HepG2 (cell line): Measurements from ENCODE around the gene CPVL. TPM values are rescaled to one million over a fixed set of nuclear protein-coding genes. Genes with fewer than 3 reads are reported as not detected.

Experiments used
- ATF4 ChIP-seq, 2 experiments: fragments of 450-650 bp in 1 of 2; sonication (generic) in 1 of 2; formaldehyde crosslinking; IDR thresholded peaks; 2 replicates each; pipeline versions ENCODE4 v1.5.0 to v1.8.0; 2020 to 2022; ENCODE audit warnings: mild to moderate bottlenecking in 1 of 2, missing genetic modification reagents in 1 of 2
- CBFB ChIP-seq: sonication (generic); formaldehyde crosslinking; IDR thresholded peaks from 2 replicates; pipeline ENCODE4 v1.4.0; 2020; ENCODE audit warnings: missing genetic modification reagents
- FOSL2 ChIP-seq: sonication (generic); formaldehyde crosslinking; IDR thresholded peaks from 2 replicates; pipeline ENCODE4 v1.4.0; 2020; ENCODE audit warnings: missing genetic modification reagents
- FOXM1 ChIP-seq: sonication (generic); formaldehyde crosslinking; IDR thresholded peaks from 2 replicates; pipeline ENCODE4 v1.5.0; 2020; ENCODE audit warnings: missing genetic modification reagents
- HNF1B ChIP-seq: sonication (generic); formaldehyde crosslinking; IDR thresholded peaks from 2 replicates; pipeline ENCODE4 v1.5.1; 2020; ENCODE audit warnings: mild to moderate bottlenecking, moderate library complexity, missing genetic modification reagents
- KMT2A ChIP-seq: sonication (generic); formaldehyde crosslinking; IDR thresholded peaks from 2 replicates; pipeline ENCODE4 v1.4.0; 2020; ENCODE audit warnings: missing genetic modification reagents
- MAX ChIP-seq: IDR thresholded peaks from 2 replicates; pipeline ENCODE4 v1.6.1; 2012; ENCODE audit warnings: inconsistent platforms
- MYC ChIP-seq: sonication (generic); formaldehyde crosslinking; IDR thresholded peaks from 2 replicates; pipeline ENCODE4 v1.9.0; 2021; ENCODE audit warnings: missing genetic modification reagents, borderline replicate concordance
- RBFOX2 ChIP-seq: fragments of 200-400 bp; formaldehyde crosslinking; IDR thresholded peaks from 2 replicates; pipeline ENCODE4 v1.6.1; 2017; ENCODE audit warnings: low read depth, mild to moderate bottlenecking, low read length
- ZFP91 ChIP-seq: sonication (generic); formaldehyde crosslinking; IDR thresholded peaks from 2 replicates; pipeline ENCODE4 v1.9.0; 2022; ENCODE audit warnings: missing genetic modification reagents, mild to moderate bottlenecking, borderline replicate concordance
- ZNF333 ChIP-seq: sonication (generic); formaldehyde crosslinking; IDR thresholded peaks from 2 replicates; pipeline ENCODE4 v1.4.0; 2020; ENCODE audit warnings: mild to moderate bottlenecking, missing genetic modification reagents, borderline replicate concordance
- ZNF335 ChIP-seq: sonication (generic); formaldehyde crosslinking; IDR thresholded peaks from 2 replicates; pipeline ENCODE4 v1.4.0; 2020; ENCODE audit warnings: missing genetic modification reagents
- ZNF501 ChIP-seq: sonication (generic); formaldehyde crosslinking; IDR thresholded peaks from 2 replicates; pipeline ENCODE4 v1.5.1; 2020; ENCODE audit warnings: mild to moderate bottlenecking, moderate library complexity, missing genetic modification reagents
- ZNF670 ChIP-seq: sonication (generic); formaldehyde crosslinking; IDR thresholded peaks from 2 replicates; pipeline ENCODE4 v1.8.0; 2022; ENCODE audit warnings: mild to moderate bottlenecking, missing genetic modification reagents, borderline replicate concordance
- ZNF691 ChIP-seq: sonication (generic); formaldehyde crosslinking; IDR thresholded peaks from 2 replicates; pipeline ENCODE4 v1.4.0; 2020; ENCODE audit warnings: missing genetic modification reagents, low read depth, mild to moderate bottlenecking, borderline replicate concordance
- ZNF841 ChIP-seq: sonication (generic); formaldehyde crosslinking; IDR thresholded peaks from 2 replicates; pipeline ENCODE4 v1.8.1; 2023; ENCODE audit warnings: missing genetic modification reagents, borderline replicate concordance
- polyA plus RNA-seq, 8 experiments: library from polyadenylated mRNA; depleted of rRNA in 3 of 8; stranded (reverse) in 7 of 8; unstranded in 1 of 8; fragments of >200 nt; fragmentation: Illumina TruSeq in 4 of 8; extraction: Trizol in 4 of 8; gene quantifications; 2 replicates each; pipeline versions ENCODE4 v1.2.1 to v1.2.3, GENCODE V29; 2011 to 2016; ENCODE audit warnings: low read depth in 4 of 8, missing spikeins in 1 of 8, mixed read lengths in 1 of 8; ENCODE audit not compliant: insufficient read depth in 1 of 8
- total RNA-seq, 5 experiments: library from RNA; depleted of rRNA; stranded (reverse); fragments of >200 nt; fragmentation: Illumina TruSeq; extraction: Trizol; gene quantifications; 2 replicates each; pipeline ENCODE4 v1.2.3, GENCODE V29; 2016; ENCODE audit warnings: low read depth in 1 of 5
- TF ChIP-seq, protein P1 (sequence below): sonication (generic); formaldehyde crosslinking; IDR thresholded peaks from 2 replicates; pipeline ENCODE4 v1.5.0; 2020; ENCODE audit warnings: missing genetic modification reagents, mild to moderate bottlenecking, borderline replicate concordance
- TF ChIP-seq, protein P2 (sequence below): IDR thresholded peaks from 2 replicates; pipeline ENCODE4 v1.6.1; 2016; ENCODE audit warnings: missing compliant biosample characterization, missing genetic modification reagents, borderline replicate concordance
- TF ChIP-seq, protein P3 (sequence below): sonication (generic); formaldehyde crosslinking; IDR thresholded peaks from 2 replicates; pipeline ENCODE4 v1.4.0; 2020; ENCODE audit warnings: missing genetic modification reagents; ENCODE audit errors: not compliant biosample characterization

The CPVL gene
- total and polyA plus RNA-seq, 2 of the 13 experiments (the other 11 are each of a cell fraction or from before 2014, with no cell fraction given) = 59.2 to 294 TPM

GRCh38 chr7:29194594-29195427 is 48.5 kb upstream of the CPVL start, which contains the start of gene CHN2 (continued):
- TF ChIP-seq, protein P1, sequence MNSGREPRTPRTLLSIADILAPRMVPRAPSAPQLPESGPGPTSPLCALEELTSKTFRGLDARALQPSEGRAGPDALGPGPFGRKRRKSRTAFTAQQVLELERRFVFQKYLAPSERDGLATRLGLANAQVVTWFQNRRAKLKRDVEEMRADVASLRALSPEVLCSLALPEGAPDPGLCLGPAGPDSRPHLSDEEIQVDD (CRISPR knock-in tag) = peak; percentile 61; the same call in 1 of the 2 replicates
- peak in 1 of 2 experiments; percentile 21; a peak in 1 of 4 replicates for TF ChIP-seq ATF4 (CRISPR knock-in tag; IDR thresholded peaks at IDR 0.05)
- no peak for TF ChIP-seq ZNF670 (CRISPR knock-in tag)
- TF ChIP-seq ZNF501 (CRISPR knock-in tag) = peak; percentile 24; the same call in 1 of the 2 replicates
- TF ChIP-seq ZNF841 = 0 out of 2 replicates have a peak, but pooled peaks have one; percentile 19
- peak; percentile 45; the same call in 1 of the 2 replicates for TF ChIP-seq ZFP91 (CRISPR knock-in tag)
- TF ChIP-seq RBFOX2 = peak; percentile 96
- TF ChIP-seq, protein P2, sequence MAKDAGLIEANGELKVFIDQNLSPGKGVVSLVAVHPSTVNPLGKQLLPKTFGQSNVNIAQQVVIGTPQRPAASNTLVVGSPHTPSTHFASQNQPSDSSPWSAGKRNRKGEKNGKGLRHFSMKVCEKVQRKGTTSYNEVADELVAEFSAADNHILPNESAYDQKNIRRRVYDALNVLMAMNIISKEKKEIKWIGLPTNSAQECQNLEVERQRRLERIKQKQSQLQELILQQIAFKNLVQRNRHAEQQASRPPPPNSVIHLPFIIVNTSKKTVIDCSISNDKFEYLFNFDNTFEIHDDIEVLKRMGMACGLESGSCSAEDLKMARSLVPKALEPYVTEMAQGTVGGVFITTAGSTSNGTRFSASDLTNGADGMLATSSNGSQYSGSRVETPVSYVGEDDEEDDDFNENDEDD (CRISPR knock-in tag) = peak; percentile 64; the same call in 1 of the 2 replicates
- peak; percentile 82; the same call in 1 of the 2 replicates for TF ChIP-seq KMT2A
- TF ChIP-seq FOXM1 = no peak
- TF ChIP-seq HNF1B (CRISPR knock-in tag) = 0 out of 2 replicates have a peak, but pooled peaks have one; percentile 8
- TF ChIP-seq MYC = peak; percentile 68; the same call in 1 of the 2 replicates
- TF ChIP-seq ZNF691 = peak; percentile 74; the same call in 1 of the 2 replicates
- TF ChIP-seq FOSL2 = peak; percentile 56
- peak; percentile 57; the same call in 1 of the 2 replicates for TF ChIP-seq ZNF333 (CRISPR knock-in tag)
- TF ChIP-seq, protein P3, sequence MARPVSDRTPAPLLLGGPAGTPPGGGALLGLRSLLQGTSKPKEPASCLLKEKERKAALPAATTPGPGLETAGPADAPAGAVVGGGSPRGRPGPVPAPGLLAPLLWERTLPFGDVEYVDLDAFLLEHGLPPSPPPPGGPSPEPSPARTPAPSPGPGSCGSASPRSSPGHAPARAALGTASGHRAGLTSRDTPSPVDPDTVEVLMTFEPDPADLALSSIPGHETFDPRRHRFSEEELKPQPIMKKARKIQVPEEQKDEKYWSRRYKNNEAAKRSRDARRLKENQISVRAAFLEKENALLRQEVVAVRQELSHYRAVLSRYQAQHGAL (CRISPR knock-in tag) = peak; percentile 39
- TF ChIP-seq MAX = peak; percentile 75
- TF ChIP-seq CBFB (CRISPR knock-in tag) = 0 out of 2 replicates have a peak, but pooled peaks have one; percentile 58
- no peak for TF ChIP-seq ZNF335 (CRISPR knock-in tag)
